RWPE1 (cell line): ENCODE results near the gene CLBA1.

ENCODE experiments used
- CTCF ChIA-PET: fragments of 350-600 bp; sonication (Branson Sonifier 250); formaldehyde crosslinking; extraction: SDS; loops from one replicate; lab custom pipeline; 2021; lab: Yijun Ruan, JAX
- POLR2A ChIA-PET: fragments of 400-600 bp; formaldehyde crosslinking; extraction: SDS; loops from one replicate; lab custom pipeline; 2020; ENCODE audit warnings: antibody characterized with exemption; ENCODE audit not compliant: low non-redundant PET; lab: Yijun Ruan, JAX
- DNase-seq: peaks from one replicate; pipeline ENCODE4 v3.0.0; 2012; ENCODE audit warnings: low spot score
- H3K27ac ChIP-seq: fragments of 450-650 bp; 2 replicates; pipeline ENCODE4 v1.5.1; 2017
- CTCF ChIP-seq: fragments of 450-650 bp; conservative IDR thresholded peaks from 2 replicates; pipeline ENCODE4 v1.5.1; 2017; ENCODE audit warnings: low read depth, mild to moderate bottlenecking

CLBA1 gene

GRCh38 chr14:105014032-105014431, 28.4 kb downstream of the CLBA1 start:
- CTCF ChIA-PET = interaction anchor here (0.9 to 1.4 kb wide), 2 partner anchors 31 to 38 kb away, joined by 5 to 6 read pairs; no protein-coding TSS in a partner anchor
- no peak for TF ChIP-seq CTCF
- no peak for DNase-seq
- POLR2A ChIA-PET = no interaction called here
- H3K27ac ChIP-seq = peak overlapping the region; percentile 94

- peak overlapping the region; percentile 94 for H3K27ac ChIP-seq
- ChIA-PET CTCF (interaction anchor here (0.9 to 1.4 kb wide), 2 partner anchors 31 to 38 kb away, joined by 5 to 6 read pairs; no protein-coding TSS in a partner anchor), POLR2A (no interaction called here)
- no peak for DNase-seq
- no peak for TF ChIP-seq CTCF
These were observed 29.0 kb downstream of the CLBA1 start for GRCh38 chr14:105014631-105015030.

- DNase-seq = no peak
- peak overlapping the region; percentile 94 for H3K27ac ChIP-seq
- TF ChIP-seq CTCF = no peak
- CTCF ChIA-PET = no interaction called here
- POLR2A ChIA-PET = no interaction called here
These were observed 29.7 kb downstream of the CLBA1 start for GRCh38 chr14:105015242-105015641.

DNA sequence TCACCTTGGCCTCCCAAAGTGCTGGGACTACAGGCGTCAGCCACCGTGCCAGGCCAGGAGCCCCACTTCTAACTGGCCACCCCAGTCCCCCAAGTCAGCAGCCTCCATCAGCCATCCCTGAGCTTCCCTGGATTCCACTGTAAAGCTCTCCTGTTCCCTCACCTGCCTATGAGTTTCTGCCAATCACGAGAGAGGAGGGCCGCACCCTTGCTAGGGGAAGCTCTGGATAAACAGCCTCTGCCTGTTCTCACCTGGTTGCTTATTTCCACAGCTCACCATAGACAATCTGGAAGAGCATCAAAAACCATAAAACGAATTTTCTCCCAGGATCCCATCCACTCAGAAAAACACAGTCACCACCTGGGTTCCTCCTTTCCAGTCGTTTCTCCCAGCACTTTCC, 30.3 kb downstream of the CLBA1 start:
- ChIA-PET CTCF (interaction anchor here (0.7 to 1.2 kb wide), 3 partner anchors 10 to 55 kb away, joined by 3 to 4 read pairs (median 4); no protein-coding TSS in a partner anchor), POLR2A (interaction anchor here (1.3 kb wide), 1 partner anchor 43 kb away, joined by 4 read pairs; no protein-coding TSS in a partner anchor)
- TF ChIP-seq CTCF = no peak
- no peak for DNase-seq
- peak overlapping the region; percentile 94 for H3K27ac ChIP-seq

DNA sequence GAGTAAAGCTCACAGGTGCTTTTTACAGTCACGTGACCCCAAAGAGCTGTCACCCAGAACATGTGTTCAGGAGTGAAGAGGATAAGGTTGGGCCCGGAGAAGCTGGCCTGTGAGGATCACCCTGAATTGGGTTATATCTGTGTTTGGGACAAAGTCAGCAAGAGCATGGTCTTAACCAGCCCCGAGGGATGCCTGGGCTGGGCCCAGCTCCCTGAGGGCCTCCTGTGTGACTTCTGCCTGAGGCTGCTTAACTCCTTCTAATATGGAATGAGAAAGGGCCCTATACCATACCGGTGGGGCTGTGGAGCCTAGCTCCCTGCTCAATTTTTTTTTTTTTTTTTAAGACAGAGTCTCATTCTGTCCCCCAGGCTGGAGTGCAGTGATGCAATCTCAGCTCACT, 32.8 kb downstream of the CLBA1 start:
- H3K27ac ChIP-seq = peak overlapping the region; percentile 94
- no peak for TF ChIP-seq CTCF
- ChIA-PET CTCF (interaction anchor here (0.6 to 2.6 kb wide), 4 partner anchors 12 to 43 kb away, joined by 3 to 16 read pairs (median 6); no protein-coding TSS in a partner anchor), POLR2A (interaction anchor here (0.6 kb wide), 2 partner anchors 20 to 124 kb away, joined by 3 to 4 read pairs; no protein-coding TSS in a partner anchor)
- no peak for DNase-seq

GRCh38 chr14:105019861-105020814, 34.5 kb downstream of the CLBA1 start:
- DNase-seq = no peak
- peak overlapping the region; percentile 94 for H3K27ac ChIP-seq
- ChIA-PET CTCF (interaction anchor here (0.7 to 1.3 kb wide), 2 partner anchors 26 to 161 kb away, joined by 3 read pairs; no protein-coding TSS in a partner anchor), POLR2A (interaction anchor here (0.7 to 1.0 kb wide), 2 partner anchors 40 to 47 kb away, joined by 3 to 4 read pairs; no protein-coding TSS in a partner anchor)
- TF ChIP-seq CTCF = no peak
